ENCODE results near the gene CCDC88B. TPM values are rescaled to one million over a fixed set of nuclear protein-coding genes. Genes with fewer than 3 reads are reported as not detected.
"Not testable (repeated sequence)": the region's sequence is repeated elsewhere in the genome, so short reads cannot be mapped to it uniquely, and the experiment has no call there.

The CCDC88B gene
- total RNA-seq, 1 donor from 2014 or later, result 137 TPM

- H3K36me3 Mint-ChIP-seq (ENCODE audit: low read depth), result peaks cover 11% of the 10 kb centered on the region
- DNase-seq (ENCODE audit: low spot score); H3K27me3 Mint-ChIP-seq (ENCODE audit: insufficient read depth); intact Hi-C loops (cut with micrococcal nuclease); H3K9me3 Mint-ChIP-seq: not testable (repeated sequence)
- H3K4me1 Mint-ChIP-seq (ENCODE audit: low read depth), result peaks cover 12% of the 10 kb centered on the region
- peak overlapping the region; percentile 92 for H3K4me3 Mint-ChIP-seq
- peak overlapping the region; percentile 15 for H3K27ac Mint-ChIP-seq
Observed at GRCh38 chr11:64307795-64308194, 32.2 kb upstream of the CCDC88B start.

- DNase-seq (ENCODE audit: low spot score), result no peak
- Mint-ChIP-seq H3K4me3 (no peak overlapping the region), H3K36me3 (ENCODE audit: low read depth) (peaks cover 21% of the 10 kb centered on the region), H3K4me1 (ENCODE audit: low read depth) (peaks cover 12% of the 10 kb centered on the region), H3K27ac (peak overlapping the region; percentile 42), H3K9me3 (no peaks in the 10 kb centered on the region), H3K27me3 (ENCODE audit: insufficient read depth) (no peaks in the 10 kb centered on the region)
- intact Hi-C loops (cut with micrococcal nuclease), result no loop called here
Observed at GRCh38 chr11:64312947-64313346, 27.1 kb upstream of the CCDC88B start.

- Mint-ChIP-seq H3K27ac (no peak overlapping the region), H3K4me3 (no peak overlapping the region), H3K27me3 (ENCODE audit: insufficient read depth) (no peaks in the 10 kb centered on the region), H3K4me1 (ENCODE audit: low read depth) (peaks cover 12% of the 10 kb centered on the region), H3K9me3 (no peaks in the 10 kb centered on the region), H3K36me3 (ENCODE audit: low read depth) (peaks cover 21% of the 10 kb centered on the region)
- DNase-seq (ENCODE audit: low spot score), result no peak
- intact Hi-C loops (cut with micrococcal nuclease), result no loop called here
Observed at GRCh38 chr11:64313491-64314145, 26.4 kb upstream of the CCDC88B start.

- H3K4me1 Mint-ChIP-seq (ENCODE audit: low read depth), result peaks cover 17% of the 10 kb centered on the region
- H3K9me3 Mint-ChIP-seq, result no peaks in the 10 kb centered on the region
- intact Hi-C loops (cut with micrococcal nuclease), result no loop called here
- no peak for DNase-seq (ENCODE audit: low spot score)
- H3K27me3 Mint-ChIP-seq (ENCODE audit: insufficient read depth), result no peaks in the 10 kb centered on the region
- H3K36me3 Mint-ChIP-seq (ENCODE audit: low read depth), result peaks cover 21% of the 10 kb centered on the region
- no peak overlapping the region for H3K27ac Mint-ChIP-seq
- no peak overlapping the region for H3K4me3 Mint-ChIP-seq
Observed at GRCh38 chr11:64314146-64314804, 25.7 kb upstream of the CCDC88B start.

GRCh38 chr11:64314805-64315561, 25.0 kb upstream of the CCDC88B start:
- Mint-ChIP-seq H3K36me3 (ENCODE audit: low read depth) (peaks cover 21% of the 10 kb centered on the region), H3K9me3 (no peaks in the 10 kb centered on the region), H3K4me1 (ENCODE audit: low read depth) (peaks cover 24% of the 10 kb centered on the region), H3K27ac (no peak overlapping the region), H3K4me3 (peak overlapping the region; percentile 45), H3K27me3 (ENCODE audit: insufficient read depth) (no peaks in the 10 kb centered on the region)
- no peak for DNase-seq (ENCODE audit: low spot score)
- intact Hi-C loops (cut with micrococcal nuclease), result loop anchor here (5.0 kb wide), 1 partner anchor 328 kb away; the partner anchor contains the start of gene OTUB1

GRCh38 chr11:64315667-64316526, 24.1 kb upstream of the CCDC88B start:
- intact Hi-C loops (cut with micrococcal nuclease), result loop anchor here (5.0 kb wide), 1 partner anchor 329 kb away; the partner anchor contains the start of gene OTUB1
- Mint-ChIP-seq H3K4me1 (ENCODE audit: low read depth) (peaks cover 30% of the 10 kb centered on the region), H3K4me3 (peak overlapping the region; percentile 94), H3K27ac (peak overlapping the region; percentile 100), H3K36me3 (ENCODE audit: low read depth) (peaks cover 25% of the 10 kb centered on the region)
- H3K27me3 Mint-ChIP-seq (ENCODE audit: insufficient read depth); DNase-seq (ENCODE audit: low spot score); H3K9me3 Mint-ChIP-seq: not testable (repeated sequence)

GRCh38 chr11:64316672-64317324, 23.2 kb upstream of the CCDC88B start:
- peak overlapping the region; percentile 94 for H3K4me3 Mint-ChIP-seq
- no peak for DNase-seq (ENCODE audit: low spot score)
- H3K9me3 Mint-ChIP-seq, result no peaks in the 10 kb centered on the region
- intact Hi-C loops (cut with micrococcal nuclease), result loop anchor here (1.0 to 5.0 kb wide), 7 partner anchors 11 to 462 kb away; partner anchors contain the start of genes ESRRA, FKBP2, OTUB1 and RPS6KA4
- peaks cover 31% of the 10 kb centered on the region for H3K36me3 Mint-ChIP-seq (ENCODE audit: low read depth)
- H3K27ac Mint-ChIP-seq, result peak overlapping the region; percentile 100
- H3K4me1 Mint-ChIP-seq (ENCODE audit: low read depth), result peaks cover 34% of the 10 kb centered on the region
- H3K27me3 Mint-ChIP-seq (ENCODE audit: insufficient read depth), result no peaks in the 10 kb centered on the region

GRCh38 chr11:64317325-64317960, 22.6 kb upstream of the CCDC88B start, which contains the start of gene TRMT112:
Gene TRMT112 (minus strand): TSS chr11:64317559. CDS start chr11:64317526, 33 bp downstream.
- no peaks in the 10 kb centered on the region for H3K27me3 Mint-ChIP-seq (ENCODE audit: insufficient read depth)
- intact Hi-C loops (cut with micrococcal nuclease), result loop anchor here (1.0 to 5.0 kb wide), 7 partner anchors 12 to 461 kb away; partner anchors contain the start of genes ESRRA, FKBP2, OTUB1 and RPS6KA4

GRCh38 chr11:64317961-64318765, 21.8 kb upstream of the CCDC88B start, which contains the start of gene PRDX5:
Gene PRDX5 (plus strand): TSS chr11:64318121. CDS start chr11:64318216, 95 bp downstream.
- no peaks in the 10 kb centered on the region for H3K9me3 Mint-ChIP-seq
- H3K36me3 Mint-ChIP-seq (ENCODE audit: low read depth), result peaks cover 27% of the 10 kb centered on the region
- H3K4me1 Mint-ChIP-seq (ENCODE audit: low read depth), result peaks cover 34% of the 10 kb centered on the region
- peak within 1 kb of the TSS; percentile 100 for H3K27ac Mint-ChIP-seq
- no peaks in the 10 kb centered on the region for H3K27me3 Mint-ChIP-seq (ENCODE audit: insufficient read depth)
- H3K4me3 Mint-ChIP-seq, result peak within 1 kb of the TSS; percentile 94
- intact Hi-C loops (cut with micrococcal nuclease), result loop anchor here (1.0 to 5.0 kb wide), 10 partner anchors 13 to 460 kb away; partner anchors contain the start of genes CCDC88B, ESRRA, FKBP2 and GPR137
- DNase-seq (ENCODE audit: low spot score), result peak; percentile 96

More at GRCh38 chr11:64317325-64317960, 22.6 kb upstream of the CCDC88B start, which contains the start of gene TRMT112:
- peak; percentile 97 for DNase-seq (ENCODE audit: low spot score)
- H3K27ac Mint-ChIP-seq, result peak within 1 kb of the TSS; percentile 100
- H3K4me1 Mint-ChIP-seq (ENCODE audit: low read depth), result peaks cover 34% of the 10 kb centered on the region
- peaks cover 31% of the 10 kb centered on the region for H3K36me3 Mint-ChIP-seq (ENCODE audit: low read depth)
- peak within 1 kb of the TSS; percentile 94 for H3K4me3 Mint-ChIP-seq
- no peaks in the 10 kb centered on the region for H3K9me3 Mint-ChIP-seq

GRCh38 chr11:64318766-64319761, 20.9 kb upstream of the CCDC88B start:
- peaks cover 34% of the 10 kb centered on the region for H3K4me1 Mint-ChIP-seq (ENCODE audit: low read depth)
- no peak for DNase-seq (ENCODE audit: low spot score)
- intact Hi-C loops (cut with micrococcal nuclease), result loop anchor here (1.0 to 5.0 kb wide), 4 partner anchors 12 to 332 kb away; partner anchors contain the start of genes CCDC88B, GPR137 and OTUB1
- peak overlapping the region; percentile 100 for H3K27ac Mint-ChIP-seq
- H3K4me3 Mint-ChIP-seq, result peak overlapping the region; percentile 94
- peaks cover 27% of the 10 kb centered on the region for H3K36me3 Mint-ChIP-seq (ENCODE audit: low read depth)
- no peaks in the 10 kb centered on the region for H3K27me3 Mint-ChIP-seq (ENCODE audit: insufficient read depth)
- H3K9me3 Mint-ChIP-seq, result no peaks in the 10 kb centered on the region

Measured in activated T-helper 1 cell treated with anti-CD3 and anti-CD28 coated beads, Interleukin-12 subunit alpha, Interleukin-12 subunit beta, Interleukin-2, Interleukin-4 antibody, amounts not matched to agents 30 ng/mL and 10 ng/mL and 1 ng/mL, durations not matched to agents 14 hours and 24 hours and 36 hours (primary cell).